AG09319 (cell line): ENCODE results near the gene RASL12.

ENCODE experiments used
- DNase-seq: peaks from one replicate; pipeline ENCODE4 v3.0.0-alpha.2; 2010; ENCODE audit warnings: low read depth; ENCODE audit errors: extremely low read depth
- CTCF ChIP-seq: IDR thresholded peaks from 2 replicates; pipeline ENCODE4 v1.5.1; 2011; ENCODE audit warnings: low read depth, mild to moderate bottlenecking, inconsistent platforms, low read length, moderate library complexity

The RASL12 gene

GRCh38 chr15:65069779-65070546 is 2.2 kb upstream of the RASL12 start:
- no peak for DNase-seq
- TF ChIP-seq CTCF, result no peak

- peak; percentile 96 for DNase-seq
- no peak for TF ChIP-seq CTCF
Measured at GRCh38 chr15:65069179-65069578, 1.4 kb upstream of the RASL12 start.

- DNase-seq, result peak; percentile 51
- no peak for TF ChIP-seq CTCF
Measured at GRCh38 chr15:65068403-65068788, 605 bp upstream of the RASL12 start.

- no peak for TF ChIP-seq CTCF
- no peak for DNase-seq
Measured at GRCh38 chr15:65067317-65067644, 510 bp downstream of the RASL12 start.

GRCh38 chr15:65066635-65067316 is 1.0 kb downstream of the RASL12 start:
- TF ChIP-seq CTCF, result no peak
- DNase-seq, result no peak

- DNase-seq, result no peak
- no peak for TF ChIP-seq CTCF
Measured at GRCh38 chr15:65066001-65066634, 1.7 kb downstream of the RASL12 start.

GRCh38 chr15:65062726-65063125 is 5.1 kb downstream of the RASL12 start:
- DNase-seq, result no peak
- no peak for TF ChIP-seq CTCF
